ENCODE results near the gene HS6ST2.

HS6ST2 gene

DNA sequence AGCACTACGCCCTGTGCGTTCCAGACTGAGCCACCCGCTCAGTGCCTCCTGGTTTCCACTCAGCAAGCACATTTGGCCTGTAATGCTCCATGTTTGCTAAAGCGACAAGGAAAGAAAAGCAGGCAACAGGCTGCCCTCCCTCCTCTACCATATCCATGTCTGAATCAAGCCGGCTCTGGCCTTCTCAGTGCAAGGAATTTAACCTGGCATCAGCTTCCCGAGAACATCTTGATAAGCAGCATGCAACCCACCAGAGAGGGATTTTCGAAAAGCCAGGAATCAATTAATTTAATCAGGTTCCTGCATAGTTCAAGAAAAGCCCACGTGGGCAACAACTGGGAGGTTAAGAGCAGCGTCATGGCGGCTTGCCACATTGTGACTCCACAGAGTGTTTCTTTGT is 228.2 kb downstream of the HS6ST2 start:
- Histone ChIP-seq H3F3A (ENCODE audit: insufficient read depth, low read length) (no peaks in the 10 kb centered on the region), H3K9ac (ENCODE audit: low read length) (no peak overlapping the region), H3K4me1 (ENCODE audit: low read length) (no peaks in the 10 kb centered on the region), H3K4me2 (ENCODE audit: low read depth, low read length) (no peak overlapping the region), H3K27me3 (replicated peaks; ENCODE audit: insufficient read depth, low read length) (no peaks in the 10 kb centered on the region), H3K27ac (ENCODE audit: low read length) (no peak overlapping the region), H3K79me2 (ENCODE audit: low read length) (no peaks in the 10 kb centered on the region), H3K36me3 (replicated peaks; ENCODE audit: insufficient read depth, low read length) (no peaks in the 10 kb centered on the region), H3K4me3 (ENCODE audit: low read length) (no peak overlapping the region), H4K20me1 (ENCODE audit: insufficient read depth, low read length) (no peaks in the 10 kb centered on the region), H3K9me3 (replicated peaks; ENCODE audit: insufficient read depth, low read length) (no peaks in the 10 kb centered on the region), H2AFZ (ENCODE audit: low read length) (no peak overlapping the region), H3K9me2 (replicated peaks; ENCODE audit: insufficient read depth, low read length) (no peaks in the 10 kb centered on the region)
- TF ChIP-seq EZH2phosphoT487 (IDR thresholded peaks at IDR 0.05; ENCODE audit: low read length) (no peak), EZH2 (optimal IDR thresholded peaks at IDR 0.05; ENCODE audit: low read depth, low read length) (no peak)
- TF ChIP-seq, protein P1, sequence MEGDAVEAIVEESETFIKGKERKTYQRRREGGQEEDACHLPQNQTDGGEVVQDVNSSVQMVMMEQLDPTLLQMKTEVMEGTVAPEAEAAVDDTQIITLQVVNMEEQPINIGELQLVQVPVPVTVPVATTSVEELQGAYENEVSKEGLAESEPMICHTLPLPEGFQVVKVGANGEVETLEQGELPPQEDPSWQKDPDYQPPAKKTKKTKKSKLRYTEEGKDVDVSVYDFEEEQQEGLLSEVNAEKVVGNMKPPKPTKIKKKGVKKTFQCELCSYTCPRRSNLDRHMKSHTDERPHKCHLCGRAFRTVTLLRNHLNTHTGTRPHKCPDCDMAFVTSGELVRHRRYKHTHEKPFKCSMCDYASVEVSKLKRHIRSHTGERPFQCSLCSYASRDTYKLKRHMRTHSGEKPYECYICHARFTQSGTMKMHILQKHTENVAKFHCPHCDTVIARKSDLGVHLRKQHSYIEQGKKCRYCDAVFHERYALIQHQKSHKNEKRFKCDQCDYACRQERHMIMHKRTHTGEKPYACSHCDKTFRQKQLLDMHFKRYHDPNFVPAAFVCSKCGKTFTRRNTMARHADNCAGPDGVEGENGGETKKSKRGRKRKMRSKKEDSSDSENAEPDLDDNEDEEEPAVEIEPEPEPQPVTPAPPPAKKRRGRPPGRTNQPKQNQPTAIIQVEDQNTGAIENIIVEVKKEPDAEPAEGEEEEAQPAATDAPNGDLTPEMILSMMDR (IDR thresholded peaks at IDR 0.05; ENCODE audit: low read length): no peak
- no peak for DNase-seq

GRCh38 chrX:132728296-132728695 is 230.1 kb downstream of the HS6ST2 start:
- Histone ChIP-seq H3K36me3 (replicated peaks; ENCODE audit: insufficient read depth, low read length) (no peaks in the 10 kb centered on the region), H3K27ac (ENCODE audit: low read length) (no peak overlapping the region), H3K4me3 (ENCODE audit: low read length) (no peak overlapping the region), H4K20me1 (ENCODE audit: insufficient read depth, low read length) (no peaks in the 10 kb centered on the region), H3K9ac (ENCODE audit: low read length) (no peak overlapping the region), H3K4me1 (ENCODE audit: low read length) (no peaks in the 10 kb centered on the region), H3K27me3 (replicated peaks; ENCODE audit: insufficient read depth, low read length) (no peaks in the 10 kb centered on the region), H3K9me3 (replicated peaks; ENCODE audit: insufficient read depth, low read length) (no peaks in the 10 kb centered on the region), H3K79me2 (ENCODE audit: low read length) (no peaks in the 10 kb centered on the region), H3K4me2 (ENCODE audit: low read depth, low read length) (no peak overlapping the region), H2AFZ (ENCODE audit: low read length) (no peak overlapping the region), H3F3A (ENCODE audit: insufficient read depth, low read length) (no peaks in the 10 kb centered on the region), H3K9me2 (replicated peaks; ENCODE audit: insufficient read depth, low read length) (no peaks in the 10 kb centered on the region)
- DNase-seq: no peak
- no peak for TF ChIP-seq EZH2 (optimal IDR thresholded peaks at IDR 0.05; ENCODE audit: low read depth, low read length)
- no peak for TF ChIP-seq EZH2phosphoT487 (IDR thresholded peaks at IDR 0.05; ENCODE audit: low read length)
- TF ChIP-seq, protein P1 (IDR thresholded peaks at IDR 0.05; ENCODE audit: low read length): no peak

- H3K27ac ChIP-seq (ENCODE audit: low read length): no peak overlapping the region
- no peak overlapping the region for H3K4me3 ChIP-seq (ENCODE audit: low read length)
- H3K79me2 ChIP-seq (ENCODE audit: low read length): no peaks in the 10 kb centered on the region
- no peaks in the 10 kb centered on the region for H3K9me2 ChIP-seq (replicated peaks; ENCODE audit: insufficient read depth, low read length)
- no peaks in the 10 kb centered on the region for H4K20me1 ChIP-seq (ENCODE audit: insufficient read depth, low read length)
- H3K27me3 ChIP-seq (replicated peaks; ENCODE audit: insufficient read depth, low read length): no peaks in the 10 kb centered on the region
- DNase-seq: no peak
- no peaks in the 10 kb centered on the region for H3K9me3 ChIP-seq (replicated peaks; ENCODE audit: insufficient read depth, low read length)
- no peak overlapping the region for H2AFZ ChIP-seq (ENCODE audit: low read length)
- H3K9ac ChIP-seq (ENCODE audit: low read length): no peak overlapping the region
- H3F3A ChIP-seq (ENCODE audit: insufficient read depth, low read length): no peaks in the 10 kb centered on the region
- TF ChIP-seq, protein P1 (IDR thresholded peaks at IDR 0.05; ENCODE audit: low read length): no peak
- TF ChIP-seq EZH2 (optimal IDR thresholded peaks at IDR 0.05; ENCODE audit: low read depth, low read length) (no peak), EZH2phosphoT487 (IDR thresholded peaks at IDR 0.05; ENCODE audit: low read length) (no peak)
- no peaks in the 10 kb centered on the region for H3K36me3 ChIP-seq (replicated peaks; ENCODE audit: insufficient read depth, low read length)
- H3K4me1 ChIP-seq (ENCODE audit: low read length): no peaks in the 10 kb centered on the region
- no peak overlapping the region for H3K4me2 ChIP-seq (ENCODE audit: low read depth, low read length)
These were observed 239.9 kb downstream of the HS6ST2 start for GRCh38 chrX:132718431-132718958.

All from MM.1S (cell line).